GM10248 (cell line): ENCODE data around the gene AP3M1.

Source experiments
- CTCF ChIA-PET: fragments of 300-600 bp; sonication (Branson Sonifier 250); formaldehyde crosslinking; extraction: SDS; loops from one replicate; lab custom pipeline; 2021; ENCODE audit warnings: antibody characterized with exemption; lab: Yijun Ruan, JAX
- POLR2A ChIA-PET: fragments of 350-650 bp; sonication (Branson Sonifier 250); formaldehyde crosslinking; extraction: SDS; loops from one replicate; lab custom pipeline; 2020; ENCODE audit warnings: antibody characterized with exemption; lab: Yijun Ruan, JAX
- DNase-seq: peaks from one replicate; pipeline ENCODE4 v3.0.0; 2012; ENCODE audit errors: extremely low spot score
- TF ChIP-seq, protein P1 (sequence below): IDR thresholded peaks from 2 replicates; pipeline ENCODE4 v1.5.1; 2012; ENCODE audit warnings: mild to moderate bottlenecking, low read depth; ENCODE audit errors: extremely low read depth, missing control alignments, control extremely low read depth

AP3M1 gene

DNA sequence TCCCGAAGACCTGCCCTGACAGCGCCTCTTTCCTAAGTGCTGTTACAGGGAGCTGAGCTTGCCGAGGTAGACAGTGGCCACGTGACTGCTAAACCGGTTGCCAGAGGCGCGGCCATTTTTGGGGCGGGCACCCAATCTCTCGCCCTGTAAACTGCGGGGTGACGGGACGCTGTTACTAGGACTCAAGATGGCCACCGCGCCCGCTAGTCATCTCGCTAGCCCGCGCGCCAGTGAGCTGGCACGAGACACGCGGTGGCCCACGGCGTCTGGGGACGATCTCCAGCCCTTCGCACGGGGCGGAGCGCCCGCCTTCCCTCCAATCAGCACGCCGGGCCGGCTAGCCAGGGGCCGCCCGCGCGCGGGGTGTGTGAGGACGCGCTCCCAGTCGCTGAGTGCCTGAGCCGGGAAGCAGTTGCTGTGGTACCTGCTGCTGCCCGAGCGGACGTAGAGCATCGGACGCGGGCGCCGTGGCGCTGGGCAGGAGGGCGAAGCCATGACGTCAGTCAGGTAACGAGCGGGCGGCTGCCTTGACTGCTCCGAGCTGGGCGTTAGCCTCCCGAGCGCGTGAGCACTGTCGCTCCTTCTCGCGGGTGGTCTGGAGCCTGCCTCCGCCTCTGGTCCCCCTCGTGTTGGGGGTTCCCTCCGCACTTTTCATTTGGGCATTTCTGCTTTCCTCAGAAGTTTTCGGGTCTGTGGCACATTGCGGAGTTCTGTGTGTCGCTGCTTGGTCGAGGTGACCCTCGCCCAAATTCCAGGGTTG lies 25.9 kb upstream of the AP3M1 start:
- ChIA-PET CTCF (interaction anchor here (1.7 kb wide), 1 partner anchor 10 kb away, joined by 5 read pairs; no protein-coding TSS in a partner anchor), POLR2A (interaction anchor here (0.6 to 0.9 kb wide), 3 partner anchors 10 to 1038 kb away, joined by 3 to 5 read pairs (median 4); no protein-coding TSS in a partner anchor)

DNA sequence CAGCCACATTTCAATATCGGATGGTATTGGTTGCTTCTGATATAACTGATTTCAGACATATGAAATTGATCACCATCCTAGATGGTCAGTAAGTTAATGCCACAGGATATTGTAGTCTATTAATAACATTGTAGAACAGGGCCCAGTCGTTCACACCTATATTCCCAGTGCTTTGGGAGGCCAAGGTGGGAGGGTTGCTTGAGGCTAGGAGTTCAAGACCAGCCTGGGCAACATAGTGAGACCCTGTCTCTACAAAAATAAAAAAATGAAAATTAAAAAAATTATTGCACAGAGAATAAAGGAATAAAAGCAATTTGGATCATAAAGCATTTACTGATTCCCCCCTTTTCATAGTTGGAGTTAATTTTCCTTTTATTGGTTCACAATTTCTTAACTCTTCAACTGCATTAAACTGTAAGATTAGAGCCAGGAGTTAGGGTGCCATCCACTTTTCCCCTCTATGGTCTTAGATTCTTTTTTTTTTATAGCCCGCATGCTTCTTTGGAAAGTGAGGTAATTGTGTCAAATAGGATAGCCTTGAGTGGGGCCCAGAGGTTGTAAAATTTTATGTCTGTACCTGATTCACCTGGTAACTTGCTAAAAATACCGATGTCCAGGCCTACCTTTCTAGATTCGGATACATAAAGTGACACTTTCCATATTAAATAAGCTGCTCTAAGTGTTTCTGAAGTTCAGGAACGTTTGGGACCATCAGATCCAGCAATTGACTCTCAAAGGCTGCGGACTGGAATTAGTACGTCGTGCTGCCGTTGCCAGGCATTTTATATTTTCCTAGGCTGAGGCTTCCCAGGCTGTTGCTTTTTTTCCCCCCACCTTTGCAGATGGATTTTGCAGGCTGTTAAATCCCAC lies 25.1 kb upstream of the AP3M1 start:
- ChIA-PET CTCF (interaction anchor here (1.7 to 1.9 kb wide), 2 partner anchors 9 to 10 kb away, joined by 5 to 8 read pairs; no protein-coding TSS in a partner anchor), POLR2A (interaction anchor here (0.8 to 0.9 kb wide), 2 partner anchors 9 to 646 kb away, joined by 3 to 5 read pairs; no protein-coding TSS in a partner anchor)
- TF ChIP-seq, protein P1, sequence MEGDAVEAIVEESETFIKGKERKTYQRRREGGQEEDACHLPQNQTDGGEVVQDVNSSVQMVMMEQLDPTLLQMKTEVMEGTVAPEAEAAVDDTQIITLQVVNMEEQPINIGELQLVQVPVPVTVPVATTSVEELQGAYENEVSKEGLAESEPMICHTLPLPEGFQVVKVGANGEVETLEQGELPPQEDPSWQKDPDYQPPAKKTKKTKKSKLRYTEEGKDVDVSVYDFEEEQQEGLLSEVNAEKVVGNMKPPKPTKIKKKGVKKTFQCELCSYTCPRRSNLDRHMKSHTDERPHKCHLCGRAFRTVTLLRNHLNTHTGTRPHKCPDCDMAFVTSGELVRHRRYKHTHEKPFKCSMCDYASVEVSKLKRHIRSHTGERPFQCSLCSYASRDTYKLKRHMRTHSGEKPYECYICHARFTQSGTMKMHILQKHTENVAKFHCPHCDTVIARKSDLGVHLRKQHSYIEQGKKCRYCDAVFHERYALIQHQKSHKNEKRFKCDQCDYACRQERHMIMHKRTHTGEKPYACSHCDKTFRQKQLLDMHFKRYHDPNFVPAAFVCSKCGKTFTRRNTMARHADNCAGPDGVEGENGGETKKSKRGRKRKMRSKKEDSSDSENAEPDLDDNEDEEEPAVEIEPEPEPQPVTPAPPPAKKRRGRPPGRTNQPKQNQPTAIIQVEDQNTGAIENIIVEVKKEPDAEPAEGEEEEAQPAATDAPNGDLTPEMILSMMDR: no peak
- no peak for DNase-seq

More for the DNA sequence above, 25.9 kb upstream of the AP3M1 start:
- TF ChIP-seq, protein P1: no peak
- peak; percentile 85 for DNase-seq

- ChIA-PET CTCF (interaction anchor here (1.0 to 1.9 kb wide), 5 partner anchors 9 to 288 kb away, joined by 3 to 8 read pairs (median 4); no protein-coding TSS in a partner anchor), POLR2A (interaction anchor here (0.6 to 0.9 kb wide), 3 partner anchors 29 to 688 kb away, joined by 3 read pairs; no protein-coding TSS in a partner anchor)
- DNase-seq: no peak
- TF ChIP-seq, protein P1: no peak
These were observed 23.9 kb upstream of the AP3M1 start for GRCh38 chr10:74174521-74174920.

GRCh38 chr10:74171625-74172024 lies 21.0 kb upstream of the AP3M1 start:
- CTCF ChIA-PET: interaction anchor here (0.8 to 1.9 kb wide), 4 partner anchors 9 to 293 kb away, joined by 3 to 9 read pairs (median 4); no protein-coding TSS in a partner anchor
- TF ChIP-seq, protein P1: no peak
- DNase-seq: no peak

DNA sequence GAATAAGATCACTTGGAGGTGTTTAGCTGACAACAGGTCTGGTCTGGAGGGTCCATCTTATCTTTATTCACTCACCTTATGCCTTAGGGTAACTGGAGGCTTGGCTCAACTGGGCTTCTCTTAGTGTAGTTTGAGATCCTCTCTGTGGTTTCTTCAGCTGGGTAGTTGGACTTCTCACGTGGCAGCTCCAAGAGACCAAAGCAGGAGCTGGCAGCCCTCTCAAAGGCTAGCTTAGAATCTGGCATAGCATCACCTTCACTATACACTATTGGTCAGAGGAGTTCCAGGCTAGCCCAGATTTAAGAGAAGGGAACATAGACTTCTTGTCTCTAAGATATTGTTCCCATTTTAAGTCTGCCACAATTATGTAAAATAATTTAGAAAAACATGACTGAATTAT lies 16.8 kb upstream of the AP3M1 start:
- ChIA-PET POLR2A (interaction anchor here (1.2 to 1.5 kb wide), 3 partner anchors 9 to 17 kb away, joined by 3 to 5 read pairs (median 4); partner anchors contain the start of genes ADK and AP3M1), CTCF (interaction anchor here (1.1 to 3.6 kb wide), 4 partner anchors 11 to 22 kb away, joined by 3 to 11 read pairs (median 7); partner anchors contain the start of genes ADK and AP3M1)
- DNase-seq: no peak
- TF ChIP-seq, protein P1: no peak

More at GRCh38 chr10:74171625-74172024, 21.0 kb upstream of the AP3M1 start:
- POLR2A ChIA-PET: no interaction called here
